ENCODE measurements around the gene HELZ2.

Gene HELZ2

DNA sequence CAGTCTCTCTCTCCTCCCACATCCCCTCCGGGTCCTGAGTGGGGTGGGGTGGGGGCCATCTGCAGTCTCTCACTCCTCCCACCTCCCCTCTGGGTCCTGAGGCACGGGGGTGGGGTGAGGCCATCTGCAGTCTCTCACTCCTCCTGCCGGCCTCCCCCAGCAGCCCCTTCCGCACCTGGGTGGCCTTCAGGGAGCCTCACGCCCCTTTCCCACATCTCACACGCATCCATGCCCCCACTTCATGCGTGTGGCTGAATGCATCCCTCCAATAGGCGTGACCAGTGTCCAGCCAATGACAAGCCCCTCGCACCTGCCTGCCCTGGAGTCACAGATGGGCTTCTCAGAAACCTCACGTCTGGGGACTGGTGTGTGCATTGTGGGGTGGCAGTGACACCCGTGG is 25.5 kb downstream of the HELZ2 start:
- no peak for DNase-seq

GRCh38 chr20:63547725-63548480 is 26.1 kb downstream of the HELZ2 start, which contains the start of gene SRMS:
Gene SRMS, minus strand, starts transcription at chr20:63547749. Its CDS starts 286 bp downstream, at chr20:63547463.
- DNase-seq, result no peak

GRCh38 chr20:63546956-63547724 is 26.9 kb downstream of the HELZ2 start:
- DNase-seq, result no peak

DNA sequence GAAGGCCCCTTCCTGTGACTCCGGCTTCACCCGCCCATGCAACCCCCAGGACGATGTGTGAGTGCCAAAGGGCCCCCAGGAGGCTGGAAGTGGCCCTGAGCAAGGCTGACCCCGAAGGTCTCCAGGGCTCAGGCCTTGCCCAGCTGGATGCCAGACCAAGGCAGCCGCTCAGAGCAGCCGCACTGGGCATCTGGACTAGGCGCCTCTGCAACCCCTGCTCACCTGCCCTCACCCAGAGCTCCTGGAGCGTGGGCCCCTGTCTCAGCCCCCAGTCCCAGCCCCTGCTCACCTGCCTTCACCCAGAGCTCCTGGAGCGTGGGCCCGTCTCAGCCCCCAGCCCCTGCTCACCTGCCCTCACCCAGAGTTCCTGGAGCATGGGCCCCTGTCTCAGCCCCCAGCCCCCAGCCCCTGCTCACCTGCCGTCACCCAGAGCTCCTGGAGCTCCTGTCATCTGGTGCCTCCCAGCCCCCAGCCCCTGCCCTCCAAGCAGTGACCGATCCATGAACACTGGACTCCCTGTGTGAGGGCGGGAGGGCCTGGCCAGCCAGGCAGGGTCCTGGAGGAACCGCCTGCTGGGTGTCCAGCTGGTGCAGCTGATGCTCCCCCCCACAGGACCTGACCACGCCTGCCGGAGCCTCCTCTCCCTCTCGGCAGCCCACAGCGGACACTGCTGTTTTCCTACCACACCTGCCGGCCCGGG is 27.6 kb downstream of the HELZ2 start:
- no peak for DNase-seq

DNA sequence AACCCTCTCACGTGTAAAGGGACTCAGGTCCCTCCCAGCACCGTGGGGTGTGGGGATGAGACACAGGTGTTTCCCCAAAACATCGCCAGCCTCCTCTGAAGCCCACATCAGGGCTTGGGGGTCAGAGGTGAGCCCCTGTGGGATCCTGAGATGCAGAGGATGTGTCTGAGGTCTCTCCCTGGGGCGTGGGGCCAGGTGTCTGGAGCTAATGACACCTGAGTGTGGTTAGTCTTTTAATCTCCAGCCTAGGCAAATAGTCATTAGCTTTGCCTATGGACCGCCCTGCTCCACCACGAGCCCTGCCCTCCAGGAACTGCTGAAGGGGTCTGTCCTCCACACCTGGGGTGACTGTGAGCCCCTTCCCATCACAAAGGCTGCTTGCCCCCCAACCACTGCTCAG is 28.2 kb downstream of the HELZ2 start:
- no peak for DNase-seq

GRCh38 chr20:63544958-63545516 is 29.0 kb downstream of the HELZ2 start:
- DNase-seq, result no peak

DNA sequence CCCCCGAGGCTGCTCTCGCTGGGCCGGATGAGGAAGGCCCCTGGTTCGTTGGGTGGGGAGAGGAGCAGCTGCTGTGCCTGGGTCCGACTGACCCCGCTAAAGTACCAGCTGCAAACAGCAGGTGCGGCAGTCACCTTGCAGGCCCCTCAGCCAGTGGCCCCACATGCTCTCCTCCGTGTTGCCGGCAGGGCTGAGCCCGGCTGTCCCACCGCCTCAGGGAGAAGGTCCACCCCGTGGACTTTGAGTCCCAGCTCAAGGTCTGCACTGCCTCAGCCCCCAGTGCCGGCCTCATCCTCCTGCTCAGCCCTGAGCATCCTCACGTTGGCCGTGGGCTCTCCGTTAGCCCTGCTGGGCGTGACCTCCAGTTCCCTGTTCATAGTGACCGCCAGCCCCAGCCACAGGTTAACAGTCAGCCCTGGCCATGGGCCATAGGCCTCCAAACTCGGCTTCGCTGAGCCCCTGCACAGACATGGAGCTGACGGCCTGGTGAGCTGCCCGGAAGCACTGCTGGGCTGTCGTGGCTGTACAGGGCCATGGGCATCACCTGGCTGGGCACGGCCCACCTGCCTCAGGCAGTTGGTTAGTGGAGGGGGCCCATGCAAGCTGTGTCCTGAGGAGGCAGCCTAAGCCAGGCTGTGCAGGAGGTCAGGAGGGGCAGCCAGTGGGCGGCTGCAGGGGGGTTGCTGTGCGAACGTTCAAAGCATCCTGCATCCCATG is 29.6 kb downstream of the HELZ2 start:
- DNase-seq, result no peak

DNA sequence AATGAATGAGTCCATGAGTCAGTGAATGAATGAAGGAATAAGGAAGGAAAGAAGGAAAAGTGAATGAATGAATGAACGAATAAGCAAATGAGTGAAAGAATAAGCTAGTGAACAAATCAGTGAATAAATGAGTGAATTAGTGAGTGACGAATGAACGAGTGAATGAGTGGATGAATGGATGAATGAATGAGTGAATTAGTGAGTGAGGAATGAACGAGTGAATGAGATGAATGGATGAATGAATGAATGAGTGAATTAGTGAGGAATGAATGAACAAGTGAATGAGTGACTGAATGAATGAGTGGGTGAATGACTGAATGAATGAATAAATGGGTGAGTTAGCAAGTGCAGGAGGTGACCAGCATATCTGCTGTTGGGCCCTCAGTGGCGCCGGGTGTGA is 30.3 kb downstream of the HELZ2 start:
- DNase-seq, result no peak

- DNase-seq, result no peak
Observed at GRCh38 chr20:63543131-63543530, 30.9 kb downstream of the HELZ2 start.

DNA sequence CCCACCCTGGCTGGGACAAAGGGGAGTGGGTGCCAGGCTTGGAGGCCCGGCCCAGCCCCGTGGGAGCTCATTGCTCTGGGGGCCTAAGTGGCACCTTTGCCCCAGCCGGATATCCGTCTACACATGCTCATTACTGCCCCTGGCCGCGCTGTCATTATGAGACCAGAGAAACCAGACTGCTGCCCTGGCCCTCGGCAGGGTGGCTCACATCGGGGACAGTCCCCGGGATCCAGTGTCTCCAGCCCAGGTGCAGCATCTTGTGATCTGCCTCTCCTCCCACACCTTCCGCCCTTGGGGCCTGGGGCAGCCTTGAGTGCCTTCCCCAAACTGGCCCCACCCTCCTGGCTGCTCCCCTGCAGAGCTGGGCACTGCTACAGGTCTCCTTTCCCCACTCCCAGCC is 31.3 kb downstream of the HELZ2 start:
- no peak for DNase-seq

GRCh38 chr20:63542031-63542559 is 31.9 kb downstream of the HELZ2 start:
- DNase-seq, result no peak

DNA sequence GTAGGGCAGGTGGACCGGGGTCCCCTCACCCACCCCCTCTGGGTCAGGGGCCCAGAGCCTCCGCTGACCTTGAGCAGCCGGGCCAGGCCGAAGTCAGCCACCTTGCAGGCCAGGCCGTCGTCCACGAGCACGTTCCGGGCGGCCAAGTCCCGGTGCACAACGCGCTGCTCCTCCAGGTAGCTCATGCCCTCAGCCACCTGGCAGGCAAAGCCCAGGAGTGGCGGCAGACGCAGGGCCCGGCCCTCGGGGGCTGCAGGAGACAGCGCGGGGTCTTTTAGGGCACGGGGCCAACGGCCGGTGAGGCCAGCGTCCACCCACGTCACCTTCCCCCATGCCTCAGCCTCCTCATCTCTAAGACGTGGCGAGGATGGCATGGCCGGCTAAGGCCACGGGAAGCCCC is 32.7 kb downstream of the HELZ2 start:
- no peak for DNase-seq

DNA sequence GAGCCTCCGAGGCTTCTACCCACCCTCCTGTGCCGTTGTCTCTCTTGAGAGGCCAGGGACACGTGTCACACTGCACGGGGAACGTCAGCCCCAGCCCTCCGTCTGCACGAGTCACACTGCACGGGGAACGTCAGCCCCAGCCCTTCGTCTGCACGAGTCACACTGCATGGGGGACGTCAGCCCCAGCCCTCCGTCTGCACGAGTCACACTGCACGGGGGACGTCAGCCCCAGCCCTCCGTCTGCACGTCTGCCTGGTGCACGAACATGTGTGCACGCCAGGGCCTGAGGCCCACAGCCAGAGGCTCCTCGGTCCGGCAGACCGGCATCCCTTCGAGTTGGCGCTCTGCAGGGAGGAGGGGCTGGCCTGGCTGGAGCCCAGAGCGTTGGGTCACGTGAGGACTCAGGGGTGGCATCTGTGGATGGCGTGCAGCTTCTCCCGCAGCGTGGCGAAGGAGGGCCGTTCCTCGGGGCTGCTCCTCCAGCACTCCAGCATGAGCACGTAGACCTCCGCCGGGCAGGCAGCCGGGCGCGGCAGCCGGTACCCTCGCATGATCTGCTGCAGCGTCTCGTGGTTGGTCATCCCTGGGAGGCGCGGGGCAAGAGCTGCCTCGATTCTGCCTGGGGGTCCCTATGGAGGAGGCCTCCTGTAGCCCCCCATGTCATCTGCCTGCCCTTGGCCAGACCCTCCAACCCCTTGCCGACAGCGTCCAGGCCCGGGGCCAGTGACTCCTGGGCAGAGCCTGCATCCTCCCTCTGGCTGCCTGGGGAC is 33.4 kb downstream of the HELZ2 start:
- no peak for DNase-seq

DNA sequence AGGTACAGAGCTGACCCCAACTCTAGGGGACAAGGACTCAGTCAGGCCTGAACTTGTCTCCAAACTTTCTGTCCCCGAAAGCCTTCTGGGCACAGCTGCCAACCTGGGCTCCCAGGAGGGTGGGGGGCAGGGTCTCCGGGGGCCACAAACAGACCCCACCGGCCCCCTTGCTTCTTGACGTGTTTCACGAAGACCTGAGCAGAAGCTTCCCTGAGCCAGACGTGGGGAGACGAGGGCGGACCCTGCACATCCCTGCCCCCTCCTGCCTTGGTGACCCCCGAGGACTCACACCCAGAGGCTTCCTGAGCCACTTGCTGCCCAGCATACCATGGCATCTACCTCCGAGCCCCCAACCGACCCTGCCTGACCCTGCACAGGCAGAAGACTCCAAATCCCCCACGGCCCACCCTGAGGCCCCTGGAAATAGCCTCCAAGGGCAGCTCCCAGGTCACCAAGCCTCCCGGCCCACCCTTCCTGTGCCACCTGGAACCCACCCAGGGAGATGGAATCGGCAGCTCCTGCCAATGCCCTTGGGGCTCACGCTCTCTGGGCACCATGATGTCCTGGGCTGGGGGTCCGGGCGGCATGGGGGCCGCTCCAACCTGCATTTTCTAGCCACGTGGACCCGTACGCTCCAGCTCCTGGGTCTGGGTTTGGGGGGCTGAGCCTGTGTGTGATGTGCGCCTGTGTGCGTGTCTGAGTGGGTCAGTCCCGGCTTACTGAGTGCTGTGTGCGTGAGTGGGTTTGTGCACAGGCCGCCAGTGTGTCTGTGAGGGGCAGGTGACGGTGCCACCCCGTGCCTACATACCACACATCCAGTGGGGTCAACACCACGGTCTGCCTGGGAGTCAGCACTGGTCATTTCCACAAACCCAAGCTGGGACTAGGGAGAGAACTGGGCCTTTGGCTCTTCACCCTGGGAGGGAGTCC is 34.3 kb downstream of the HELZ2 start:
- no peak for DNase-seq

DNA sequence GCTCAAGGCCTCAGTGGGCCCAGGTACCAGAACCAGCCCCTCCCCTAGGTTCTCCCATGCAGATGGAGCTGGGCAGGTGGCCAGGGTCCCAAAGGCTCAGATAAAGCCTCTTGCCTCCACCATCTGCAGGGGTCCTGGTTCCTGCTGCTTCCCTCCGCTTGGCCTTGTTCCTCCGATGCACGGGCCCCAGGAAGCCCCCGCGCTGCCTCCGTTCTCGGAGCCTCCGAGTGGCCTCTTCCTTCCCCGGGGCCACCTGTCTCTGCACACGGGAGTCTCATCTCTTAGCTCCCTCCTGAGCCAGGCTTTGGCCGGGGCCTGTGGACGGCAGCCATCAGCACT is 35.0 kb downstream of the HELZ2 start:
- DNase-seq, result no peak

DNA sequence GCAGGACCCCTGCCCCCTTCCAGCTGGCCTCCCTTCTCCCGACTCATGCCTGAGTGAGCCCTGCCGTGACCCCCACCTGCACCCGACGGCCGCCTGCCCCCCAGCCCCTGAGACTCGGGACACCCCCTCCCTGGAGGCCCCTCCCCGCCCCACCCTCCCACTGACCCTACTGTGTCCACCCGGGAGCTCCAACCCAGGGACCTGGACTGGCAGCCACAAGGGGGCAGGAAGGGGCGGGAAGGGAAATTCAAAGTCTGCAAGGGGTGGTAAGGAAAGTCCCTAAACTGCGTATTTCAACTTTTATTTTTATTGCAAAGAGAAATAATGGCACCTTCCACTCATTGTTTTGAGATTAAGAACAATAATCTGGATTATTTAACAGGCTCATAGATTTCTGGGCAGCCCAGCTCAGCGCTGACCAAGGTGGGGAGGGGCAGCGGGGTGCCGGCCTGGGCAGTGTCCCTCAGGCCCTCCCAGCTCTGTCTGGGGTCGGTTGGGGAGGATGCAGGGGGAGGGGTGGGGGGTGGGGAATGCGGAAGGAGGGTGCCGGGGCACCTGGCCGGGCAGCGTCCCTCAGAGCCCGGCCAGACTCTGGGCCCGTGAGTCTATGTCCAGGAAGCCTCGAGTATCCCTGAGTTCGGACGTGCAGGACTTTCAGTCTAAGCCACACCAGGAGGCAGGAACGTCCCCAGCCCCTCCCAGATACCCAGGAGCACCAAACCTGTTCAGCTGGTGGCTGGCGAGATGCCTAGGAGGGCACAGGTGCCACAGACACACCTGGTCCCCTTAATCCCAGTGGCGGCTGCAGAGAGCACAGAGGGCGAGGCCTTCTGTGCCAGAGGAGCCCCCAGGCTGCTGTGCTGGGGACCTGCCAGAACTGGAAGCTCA is 35.6 kb downstream of the HELZ2 start:
- DNase-seq, result no peak

- DNase-seq, result peak; percentile 64
Observed at GRCh38 chr20:63537525-63538203, 36.4 kb downstream of the HELZ2 start.

DNA sequence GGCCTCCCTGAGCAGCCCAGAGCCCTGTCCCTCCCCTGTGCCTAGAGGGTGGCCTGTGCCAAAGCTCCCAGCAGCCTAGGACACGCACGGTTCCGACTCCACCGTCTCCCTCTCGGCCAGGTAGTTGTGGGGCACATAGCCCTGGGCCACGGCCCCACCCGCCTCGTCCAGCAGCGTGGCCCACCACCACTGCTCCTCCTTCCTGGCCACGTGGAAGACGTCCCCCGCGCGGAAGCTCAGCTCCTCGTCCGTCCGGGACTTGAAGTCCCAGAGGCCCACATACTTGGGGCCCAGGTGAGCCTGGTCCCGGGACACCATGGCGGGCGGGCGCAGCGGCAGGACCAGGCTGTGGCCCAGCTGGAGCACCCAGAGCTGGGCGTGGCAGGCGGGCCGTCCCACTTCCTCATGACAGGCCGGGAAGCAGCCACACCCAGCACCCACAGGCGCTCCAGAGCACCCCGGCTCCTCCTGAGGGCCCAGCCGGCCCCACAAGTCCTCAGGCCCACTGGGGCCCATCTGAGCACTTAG is 37.0 kb downstream of the HELZ2 start, which contains the start of gene PTK6:
Gene PTK6, minus strand, starts transcription at position 380 of the 528 bp plus-strand sequence. Its CDS starts 62 bp downstream, at position 318.
- no peak for DNase-seq

All from NCI-H2107 (cell line).